ENCODE measurements around the gene FSCN2. TPM values are rescaled to one million over a fixed set of nuclear protein-coding genes. Genes with fewer than 3 reads are reported as not detected.
"Not testable (repeated sequence)": the region's sequence is repeated elsewhere in the genome, so short reads cannot be mapped to it uniquely, and the experiment has no call there.

The FSCN2 gene
- total RNA-seq, 2 donors from 2014 or later = 1.6 to 2.0 TPM

DNA sequence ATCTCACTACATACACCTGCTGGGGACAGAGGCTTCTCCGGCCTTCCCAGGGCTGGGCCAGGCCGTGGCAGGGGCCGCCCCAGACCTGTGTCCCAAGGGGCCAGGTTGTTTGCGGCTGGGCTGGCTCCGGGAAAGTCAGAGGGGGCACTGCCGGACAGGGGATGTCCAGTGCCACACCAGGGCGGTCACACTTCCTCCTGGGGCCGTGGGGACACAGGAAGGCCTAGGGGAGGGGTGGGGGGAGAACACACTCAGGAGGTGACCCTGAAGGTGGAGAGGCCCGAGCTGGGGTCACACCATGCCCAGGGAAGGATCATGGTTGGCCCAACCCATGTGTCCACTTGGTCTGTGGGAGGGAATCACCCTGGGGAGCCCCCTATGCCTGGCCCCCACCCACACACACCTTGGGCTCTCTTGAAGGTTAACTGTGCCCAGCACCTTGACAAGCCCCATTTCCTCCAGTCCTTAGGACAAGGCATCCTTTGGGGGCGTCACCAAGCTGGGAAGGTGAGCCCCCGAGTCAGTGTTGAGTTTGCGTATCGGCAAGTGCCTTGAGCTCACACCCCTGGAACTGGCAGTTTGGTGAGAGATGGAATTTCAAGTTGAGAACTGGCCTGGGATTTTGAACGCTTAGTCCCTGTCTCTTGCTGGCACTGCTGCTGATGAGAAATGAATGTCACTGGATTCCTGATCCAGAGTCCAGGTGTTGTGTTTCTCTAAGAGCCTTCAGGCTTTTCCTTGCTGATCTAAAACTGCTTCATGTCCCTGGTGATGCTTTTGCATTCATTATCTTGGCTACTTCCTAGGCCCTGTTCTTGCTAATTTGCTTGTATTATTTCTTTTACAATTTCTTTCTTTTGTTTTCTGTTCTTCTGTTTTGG, 7.9 kb upstream of the FSCN2 start:
- DNase-seq (ENCODE audit: low spot score) = no peak
- intact Hi-C loops (cut with DNase I) = loop anchor here in 1 of 2 donors (10.0 kb wide), 1 partner anchor 85 kb away; no protein-coding TSS in a partner anchor

GRCh38 chr17:81522491-81523401, 5.4 kb upstream of the FSCN2 start:
- DNase-seq (ENCODE audit: low spot score) = no peak
- intact Hi-C loops (cut with DNase I) = loop anchor here in 1 of 2 donors (10.0 kb wide), 1 partner anchor 82 kb away; no protein-coding TSS in a partner anchor

- DNase-seq (ENCODE audit: low spot score) = no peak
- intact Hi-C loops (cut with DNase I) = loop anchor here in 1 of 2 donors (10.0 kb wide), 1 partner anchor 81 kb away; no protein-coding TSS in a partner anchor
Measured at GRCh38 chr17:81523402-81524038, 4.7 kb upstream of the FSCN2 start.

DNA sequence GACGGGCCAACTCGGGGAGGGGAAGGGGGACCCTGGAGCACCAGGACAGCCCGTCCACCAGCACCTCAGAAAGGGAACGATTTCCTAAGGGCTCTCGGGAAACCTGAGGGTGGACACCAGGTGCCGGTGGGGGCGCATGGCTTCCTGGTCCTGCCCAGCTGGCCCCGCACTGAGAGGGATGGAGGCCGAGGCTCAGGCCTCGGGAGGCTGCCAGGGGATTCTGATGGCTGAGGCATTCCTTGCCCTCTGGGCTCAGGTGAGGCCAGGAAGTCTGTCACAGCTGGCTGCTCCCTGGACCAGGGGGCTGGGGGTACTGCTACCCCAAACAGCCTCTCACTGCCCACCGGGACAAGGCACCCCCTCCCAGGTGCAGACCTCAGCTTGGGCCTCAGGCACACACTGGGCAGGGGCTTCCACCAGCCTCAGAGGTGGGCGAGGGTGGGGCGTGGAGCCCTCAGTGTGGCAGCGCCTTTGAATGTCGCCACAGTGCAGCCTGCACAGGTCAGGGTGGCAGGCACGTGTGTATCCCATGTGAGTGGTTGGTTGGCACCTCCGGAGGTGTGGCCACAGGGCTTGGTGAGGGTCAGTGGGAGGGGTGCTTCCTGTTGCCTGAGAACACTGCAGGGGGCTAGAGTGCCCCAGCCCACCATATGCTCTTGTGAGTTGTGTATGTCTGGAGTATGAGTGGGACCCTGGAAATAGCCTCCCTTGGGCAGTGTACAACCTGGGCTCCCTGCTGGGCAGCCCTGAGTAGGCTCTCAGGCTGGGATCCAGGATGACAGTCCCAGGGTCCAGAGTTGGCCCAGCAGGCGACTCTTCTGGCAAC, 3.9 kb upstream of the FSCN2 start:
- intact Hi-C loops (cut with DNase I) = loop anchor here in 1 of 2 donors (10.0 kb wide), 1 partner anchor 81 kb away; no protein-coding TSS in a partner anchor
- DNase-seq (ENCODE audit: low spot score) = no peak

DNA sequence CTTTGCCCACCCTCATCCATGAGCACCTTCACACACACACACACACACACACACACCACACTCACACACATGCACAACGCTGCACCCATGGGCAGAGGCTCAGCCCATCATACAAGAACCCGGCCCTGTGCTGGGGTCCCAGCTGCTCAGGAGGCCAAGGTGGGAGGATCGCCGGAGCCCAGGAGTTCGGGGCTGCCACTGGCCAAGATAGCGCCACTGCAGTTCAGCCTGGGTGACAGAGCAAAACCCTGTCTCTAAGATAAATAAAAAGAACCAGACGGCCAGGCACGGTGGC, 3.4 kb upstream of the FSCN2 start:
- DNase-seq (ENCODE audit: low spot score) = no peak
- intact Hi-C loops (cut with DNase I) = loop anchor here in 1 of 2 donors (10.0 kb wide), 1 partner anchor 80 kb away; no protein-coding TSS in a partner anchor

GRCh38 chr17:81526662-81527571, 1.3 kb upstream of the FSCN2 start:
- no peak for DNase-seq (ENCODE audit: low spot score)
- intact Hi-C loops (cut with DNase I) = loop anchor here in 1 of 2 donors (10.0 kb wide), 1 partner anchor 78 kb away; no protein-coding TSS in a partner anchor

GRCh38 chr17:81528384-81528650, 140 bp downstream of the FSCN2 start:
- no peak for DNase-seq (ENCODE audit: low spot score)
- intact Hi-C loops (cut with DNase I) = loop anchor here in 1 of 2 donors (10.0 kb wide), 1 partner anchor 76 kb away; no protein-coding TSS in a partner anchor

DNA sequence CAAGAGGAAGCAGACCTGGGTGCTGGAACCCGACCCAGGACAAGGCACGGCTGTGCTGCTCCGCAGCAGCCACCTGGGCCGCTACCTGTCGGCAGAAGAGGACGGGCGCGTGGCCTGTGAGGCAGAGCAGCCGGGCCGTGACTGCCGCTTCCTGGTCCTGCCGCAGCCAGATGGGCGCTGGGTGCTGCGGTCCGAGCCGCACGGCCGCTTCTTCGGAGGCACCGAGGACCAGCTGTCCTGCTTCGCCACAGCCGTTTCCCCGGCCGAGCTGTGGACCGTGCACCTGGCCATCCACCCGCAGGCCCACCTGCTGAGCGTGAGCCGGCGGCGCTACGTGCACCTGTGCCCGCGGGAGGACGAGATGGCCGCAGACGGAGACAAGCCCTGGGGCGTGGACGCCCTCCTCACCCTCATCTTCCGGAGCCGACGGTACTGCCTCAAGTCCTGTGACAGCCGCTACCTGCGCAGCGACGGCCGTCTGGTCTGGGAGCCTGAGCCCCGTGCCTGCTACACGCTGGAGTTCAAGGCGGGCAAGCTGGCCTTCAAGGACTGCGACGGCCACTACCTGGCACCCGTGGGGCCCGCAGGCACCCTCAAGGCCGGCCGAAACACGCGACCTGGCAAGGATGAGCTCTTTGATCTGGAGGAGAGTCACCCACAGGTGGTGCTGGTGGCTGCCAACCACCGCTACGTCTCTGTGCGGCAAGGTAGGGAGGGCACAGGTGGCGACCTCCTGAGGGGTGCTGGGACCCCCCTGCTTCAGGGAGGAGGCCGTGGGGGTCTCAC, 667 bp downstream of the FSCN2 start:
- intact Hi-C loops (cut with DNase I) = loop anchor here in 1 of 2 donors (10.0 kb wide), 1 partner anchor 76 kb away; no protein-coding TSS in a partner anchor
- DNase-seq (ENCODE audit: low spot score) = no peak

DNA sequence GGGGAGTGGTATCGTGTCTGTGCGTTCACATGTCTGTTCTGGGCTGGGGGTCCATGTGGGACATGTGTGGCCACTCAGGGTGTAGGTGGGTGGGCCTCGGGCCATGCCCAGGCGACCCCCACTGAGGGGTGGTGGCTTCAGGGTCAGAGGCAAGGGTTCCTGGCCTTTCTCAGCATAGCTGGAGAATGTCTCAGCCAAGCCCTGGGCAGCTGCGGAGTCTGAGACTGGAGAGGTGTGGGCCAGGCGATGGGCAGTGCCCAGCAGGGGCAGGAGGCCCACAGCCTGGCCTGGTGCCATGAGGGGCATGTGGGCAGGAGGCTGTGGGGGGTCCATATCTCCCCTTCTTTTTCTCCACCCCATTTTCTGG, 1.2 kb downstream of the FSCN2 start:
- intact Hi-C loops (cut with DNase I) = loop anchor here in 1 of 2 donors (10.0 kb wide), 1 partner anchor 75 kb away; no protein-coding TSS in a partner anchor
- no peak for DNase-seq (ENCODE audit: low spot score)

DNA sequence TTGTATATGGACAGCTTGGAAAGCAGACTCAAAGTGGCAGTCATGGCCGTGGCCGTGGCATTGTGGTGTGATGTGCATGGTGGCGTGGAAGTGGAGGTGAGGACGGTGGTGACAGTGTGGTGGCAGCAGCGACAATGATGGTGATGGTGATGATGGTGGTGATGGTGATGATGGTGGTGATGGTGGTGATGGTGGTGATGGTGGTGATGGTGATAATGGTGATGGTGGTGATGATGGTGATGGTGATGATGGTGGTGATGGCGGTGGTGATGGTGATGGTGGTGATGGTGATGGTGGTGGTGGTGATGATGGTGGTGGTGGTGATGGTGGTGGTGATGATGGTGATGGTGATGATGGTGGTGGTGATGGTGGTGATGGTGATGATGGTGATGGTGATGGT, 2.8 kb downstream of the FSCN2 start:
- intact Hi-C loops (cut with DNase I); DNase-seq (ENCODE audit: low spot score): not testable (repeated sequence)

GRCh38 chr17:81531998-81532404, 3.8 kb downstream of the FSCN2 start:
- intact Hi-C loops (cut with DNase I); DNase-seq (ENCODE audit: low spot score): not testable (repeated sequence)

DNA sequence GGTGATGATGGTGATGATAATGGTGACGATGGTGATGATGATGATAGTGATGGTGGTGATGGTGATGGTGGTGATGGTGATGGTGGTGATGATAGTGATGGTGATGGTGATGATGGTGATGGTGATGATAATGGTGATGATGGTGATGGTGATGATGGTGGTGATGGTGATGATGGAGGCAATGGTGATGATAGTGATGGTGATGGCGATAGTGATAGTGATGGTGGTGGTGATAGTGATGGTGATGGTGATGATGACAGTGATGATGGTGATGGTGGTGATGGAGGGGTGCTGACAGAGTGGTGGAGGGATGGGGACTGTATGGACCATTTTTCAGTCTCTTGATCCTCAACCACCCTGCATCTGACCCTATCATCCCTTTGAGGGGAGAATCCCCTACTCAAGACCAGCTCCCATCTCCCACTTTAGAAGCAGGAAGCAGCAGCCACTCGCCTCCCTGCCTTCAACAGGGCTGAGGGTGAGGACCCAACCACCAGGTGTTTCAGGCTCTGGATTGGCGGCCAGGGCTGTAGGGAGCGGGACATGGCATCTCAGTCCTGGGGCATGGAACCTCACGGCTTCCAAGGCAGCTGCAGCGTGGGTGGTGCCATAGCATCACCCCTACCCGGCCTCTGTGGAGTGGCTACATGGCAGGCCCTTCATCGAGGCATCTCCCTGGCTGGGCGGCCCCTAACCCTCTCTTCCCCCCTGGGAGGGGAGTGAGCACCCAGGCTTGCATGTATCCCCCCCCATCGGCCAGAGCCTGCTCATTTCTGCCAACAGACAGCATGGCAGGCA, 4.5 kb downstream of the FSCN2 start:
- intact Hi-C loops (cut with DNase I) = no loop called here
- DNase-seq (ENCODE audit: low spot score) = no peak

DNA sequence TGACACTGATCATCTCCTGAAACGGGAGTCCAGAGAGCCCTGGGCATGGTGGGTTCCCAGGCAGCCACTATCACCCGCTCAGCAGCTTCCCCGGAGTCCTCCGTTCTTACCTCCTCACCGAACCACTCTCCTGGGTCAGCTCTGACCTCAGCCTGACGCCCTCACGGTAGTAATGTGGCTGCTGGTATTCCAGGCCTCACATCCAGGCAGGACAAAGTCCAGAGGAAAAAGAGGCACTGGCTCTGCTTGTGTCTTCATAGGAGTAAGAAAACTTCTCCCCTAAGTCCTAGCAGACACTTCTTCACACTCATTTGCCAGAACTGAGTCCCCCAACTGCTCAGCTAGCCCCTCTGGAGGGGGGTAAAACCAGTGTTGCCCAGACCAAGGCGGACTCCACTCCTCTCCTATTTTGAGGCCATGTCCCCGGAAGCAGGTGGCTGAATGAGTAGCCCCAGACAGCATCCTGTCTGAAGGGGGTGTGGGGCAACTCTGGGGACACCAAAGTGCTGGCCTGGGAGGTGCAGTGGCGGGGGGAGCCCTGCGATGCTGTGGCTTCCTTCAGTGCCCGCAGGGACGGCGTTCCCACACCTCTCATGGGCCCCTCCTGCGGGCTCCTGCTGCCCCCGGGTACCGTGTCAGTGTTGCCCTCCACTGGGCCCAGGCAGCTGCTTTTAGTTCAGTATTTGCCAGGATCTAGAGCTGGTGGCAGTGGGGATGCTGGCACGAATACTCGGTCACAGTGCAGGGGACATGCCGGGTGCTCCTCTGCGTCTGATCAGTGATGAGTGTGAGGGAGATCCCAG, 5.4 kb downstream of the FSCN2 start:
- DNase-seq (ENCODE audit: low spot score) = no peak
- intact Hi-C loops (cut with DNase I) = no loop called here

GRCh38 chr17:81534157-81535006, 6.2 kb downstream of the FSCN2 start:
- intact Hi-C loops (cut with DNase I) = no loop called here
- no peak for DNase-seq (ENCODE audit: low spot score)

DNA sequence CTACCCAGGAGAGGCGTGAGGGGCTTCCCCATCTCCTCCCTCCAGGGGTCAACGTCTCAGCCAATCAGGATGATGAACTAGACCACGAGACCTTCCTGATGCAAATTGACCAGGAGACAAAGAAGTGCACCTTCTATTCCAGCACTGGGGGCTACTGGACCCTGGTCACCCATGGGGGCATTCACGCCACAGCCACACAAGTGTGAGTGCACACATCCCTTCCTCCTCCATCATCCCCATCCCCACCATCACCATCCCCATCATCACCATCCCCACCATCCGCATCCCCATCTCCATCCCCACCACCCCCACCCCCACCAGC, 6.8 kb downstream of the FSCN2 start:
- no peak for DNase-seq (ENCODE audit: low spot score)
- intact Hi-C loops (cut with DNase I) = no loop called here
